Posterior cingulate gyrus (tissue), 11 donors: ENCODE data around the gene FCRL3.

ENCODE experiments used
- DNase-seq, 10 donors: peaks; one replicate each; pipeline versions ENCODE4 v3.0.0 to v3.0.0-alpha.2; 2020 to 2021; ENCODE audit warnings: mixed read lengths in 3 of 10
- intact Hi-C: fragments of 100-400 bp; cut with DNase I; formaldehyde crosslinking; loops from one replicate; pipeline ENCODE4 v1.15.1; 2023

Gene FCRL3

GRCh38 chr1:157691285-157691920 lies 9.2 kb downstream of the FCRL3 start:
- intact Hi-C loops = loop anchor here (5.0 kb wide), 1 partner anchor 109 kb away; no protein-coding TSS in a partner anchor
- no peak for DNase-seq

- intact Hi-C loops = no loop called here
- DNase-seq = no peak
Measured at GRCh38 chr1:157682710-157683437, 17.7 kb downstream of the FCRL3 start.

DNA sequence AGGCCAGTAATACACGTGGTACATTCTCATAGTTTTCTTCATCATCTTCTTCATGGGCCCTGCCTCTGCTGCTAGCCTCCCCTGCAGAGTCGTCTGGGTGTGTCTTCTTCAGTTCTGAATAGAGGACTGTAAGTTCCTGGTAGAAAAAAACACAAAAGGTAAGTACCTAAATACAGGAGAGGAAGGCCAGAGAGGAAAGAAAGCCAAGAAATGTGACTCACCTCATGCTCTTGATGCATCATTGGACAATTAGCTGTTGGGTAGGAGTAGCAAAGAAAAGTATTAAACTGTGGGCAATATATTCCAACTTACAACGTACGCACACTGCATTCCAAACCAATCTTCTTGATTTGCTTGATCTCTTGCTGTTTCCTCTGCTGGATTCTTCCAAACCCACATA lies 21.8 kb downstream of the FCRL3 start:
- intact Hi-C loops = no loop called here
- DNase-seq = no peak

GRCh38 chr1:157673008-157673407 lies 27.6 kb downstream of the FCRL3 start:
- no peak for DNase-seq
- intact Hi-C loops = no loop called here

DNA sequence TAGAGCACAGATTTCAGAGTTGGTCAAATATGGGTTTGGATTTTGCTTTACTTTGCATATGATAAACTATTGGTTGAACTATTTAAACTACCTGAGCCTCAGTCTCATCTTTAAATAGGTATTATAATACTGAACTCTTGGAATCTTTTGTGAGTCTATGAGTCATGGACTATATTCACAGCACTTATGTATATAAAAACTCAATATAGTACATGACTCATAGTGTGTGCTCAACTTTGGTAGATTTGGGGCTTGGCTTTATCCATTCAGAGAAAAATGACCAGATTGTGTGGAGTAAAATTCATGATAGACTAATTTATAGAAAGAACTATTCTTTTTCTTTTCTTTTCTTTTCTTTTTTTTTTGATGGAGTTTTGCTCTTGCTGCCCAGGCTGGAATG lies 28.7 kb downstream of the FCRL3 start:
- intact Hi-C loops = no loop called here
- no peak for DNase-seq

- intact Hi-C loops = no loop called here
- no peak for DNase-seq
Measured at GRCh38 chr1:157659576-157660247, 40.9 kb downstream of the FCRL3 start.

GRCh38 chr1:157658571-157658970 lies 42.0 kb downstream of the FCRL3 start:
- intact Hi-C loops = no loop called here
- no peak for DNase-seq

GRCh38 chr1:157653494-157653873 lies 47.1 kb downstream of the FCRL3 start:
- DNase-seq = no peak
- intact Hi-C loops = no loop called here

- DNase-seq = no peak
Measured at GRCh38 chr1:157652859-157653493, 47.6 kb downstream of the FCRL3 start.

GRCh38 chr1:157648317-157648716 lies 52.3 kb downstream of the FCRL3 start:
- intact Hi-C loops = no loop called here
- no peak for DNase-seq

More at GRCh38 chr1:157652859-157653493, 47.6 kb downstream of the FCRL3 start:
- intact Hi-C loops = no loop called here

GRCh38 chr1:157646144-157646543 lies 54.4 kb downstream of the FCRL3 start:
- intact Hi-C loops = no loop called here

GRCh38 chr1:157641177-157641576 lies 59.4 kb downstream of the FCRL3 start:
- intact Hi-C loops = no loop called here
- DNase-seq = no peak

More at GRCh38 chr1:157646144-157646543, 54.4 kb downstream of the FCRL3 start:
- no peak for DNase-seq

DNA sequence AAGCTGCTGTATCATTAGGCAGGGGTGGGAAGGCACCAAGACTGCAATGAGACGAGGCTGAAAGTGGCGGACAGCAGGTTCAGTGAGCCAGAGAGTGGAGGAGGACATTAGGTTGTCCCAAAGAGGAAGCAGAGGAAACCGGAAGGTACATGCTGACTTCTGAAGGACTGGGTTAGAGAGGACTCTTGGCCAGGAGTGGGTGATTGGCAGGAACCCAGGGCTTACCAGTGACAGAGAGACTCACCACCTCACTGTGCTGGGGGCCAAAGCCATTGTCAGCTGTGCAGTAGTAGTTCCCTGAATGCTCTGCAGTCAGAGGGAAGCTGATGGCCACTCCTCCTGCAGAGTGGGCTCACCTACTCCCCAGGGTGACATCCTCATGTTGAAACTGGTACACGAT lies 60.8 kb downstream of the FCRL3 start:
- intact Hi-C loops = no loop called here
- DNase-seq = no peak

DNA sequence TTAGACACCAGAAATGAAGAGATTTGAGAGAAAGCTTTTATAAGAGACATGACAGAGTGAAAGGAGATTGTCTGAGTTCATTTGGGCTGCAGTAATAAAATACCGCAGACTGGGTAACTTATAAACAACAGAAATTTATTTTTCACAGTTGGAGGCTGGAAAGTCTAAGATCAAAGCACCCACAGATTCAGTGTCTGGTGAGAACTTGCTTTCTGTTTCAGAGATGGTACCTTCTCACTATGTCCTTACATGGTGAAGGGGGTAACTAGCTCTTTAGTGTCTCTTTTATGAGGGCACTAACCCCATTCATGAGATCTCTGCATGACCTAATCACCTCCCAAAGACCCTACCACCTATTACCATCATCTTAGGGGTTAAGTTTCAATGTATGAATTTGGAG lies 71.8 kb downstream of the FCRL3 start:
- no peak for DNase-seq
- intact Hi-C loops = no loop called here
